Mesendoderm (in vitro differentiated cells): ENCODE results near the gene HIP1. TPM values are rescaled to one million over a fixed set of nuclear protein-coding genes. Genes with fewer than 3 reads are reported as not detected.
A peak's percentile ranks its signal among the peaks of the same experiment; 100 is the strongest.
"Not testable (repeated sequence)": the region's sequence is repeated elsewhere in the genome, so short reads cannot be mapped to it uniquely, and the experiment has no call there.

Source experiments
- DNase-seq: peaks from one replicate; pipeline ENCODE4 v3.0.0; 2013
- H2AK5ac ChIP-seq: 2 replicates; pipeline ENCODE4 v1.6.1; 2013; ENCODE audit warnings: low read length, inconsistent platforms
- H2BK120ac ChIP-seq: 2 replicates; pipeline ENCODE4 v1.6.1; 2013; ENCODE audit warnings: low read depth, mild to moderate bottlenecking, low read length, moderate library complexity, mixed read lengths
- H2BK15ac ChIP-seq: replicated peaks from 2 replicates; pipeline ENCODE4 v1.6.1; 2013; ENCODE audit warnings: low read depth, mild to moderate bottlenecking, moderate library complexity
- H2BK5ac ChIP-seq: 2 replicates; pipeline ENCODE4 v1.6.1; 2013; ENCODE audit warnings: low read length, inconsistent platforms
- H3K18ac ChIP-seq: 2 replicates; pipeline ENCODE4 v1.6.1; 2013; ENCODE audit warnings: mild to moderate bottlenecking, low read length, mixed read lengths
- H3K23ac ChIP-seq: one replicate; pipeline ENCODE4 v1.6.1; 2013; ENCODE audit warnings: low read length
- H3K27ac ChIP-seq: 2 replicates; pipeline ENCODE4 v1.5.1; 2013; ENCODE audit warnings: low read depth, mild to moderate bottlenecking, inconsistent platforms, low read length, moderate library complexity
- H3K27me3 ChIP-seq: 2 replicates; pipeline ENCODE4 v1.6.1; 2013; ENCODE audit warnings: low read length, control low read depth, mild to moderate bottlenecking, inconsistent platforms; ENCODE audit not compliant: insufficient read depth, poor library complexity
- H3K36me3 ChIP-seq: 2 replicates; pipeline ENCODE4 v1.6.1; 2013; ENCODE audit warnings: low read length, inconsistent platforms; ENCODE audit not compliant: control insufficient read depth, insufficient read depth
- H3K4ac ChIP-seq: one replicate; pipeline ENCODE4 v1.6.1; 2013; ENCODE audit warnings: low read depth, mild to moderate bottlenecking, low read length, moderate library complexity
- H3K4me1 ChIP-seq: 2 replicates; pipeline ENCODE4 v1.6.1; 2013; ENCODE audit warnings: low read depth, low read length, inconsistent platforms; ENCODE audit not compliant: control insufficient read depth
- H3K4me2 ChIP-seq: 2 replicates; pipeline ENCODE4 v1.6.1; 2013; ENCODE audit warnings: low read length
- H3K4me3 ChIP-seq: 2 replicates; pipeline ENCODE4 v1.5.1; 2013; ENCODE audit warnings: mild to moderate bottlenecking, low read length
- H3K56ac ChIP-seq: one replicate; pipeline ENCODE4 v1.6.1; 2013; ENCODE audit warnings: low read length
- H3K79me1 ChIP-seq: 2 replicates; pipeline ENCODE4 v1.6.1; 2013; ENCODE audit warnings: low read length, inconsistent platforms
- H3K79me2 ChIP-seq: 2 replicates; pipeline ENCODE4 v1.6.1; 2013; ENCODE audit warnings: mild to moderate bottlenecking, low read length; ENCODE audit not compliant: control insufficient read depth, insufficient read depth
- H3K9ac ChIP-seq: 2 replicates; pipeline ENCODE4 v1.6.1; 2013; ENCODE audit warnings: low read length, inconsistent platforms
- H4K5ac ChIP-seq: one replicate; pipeline ENCODE4 v1.6.1; 2013; ENCODE audit warnings: low read length
- H4K8ac ChIP-seq: one replicate; pipeline ENCODE4 v1.6.1; 2013; ENCODE audit warnings: low read depth, mild to moderate bottlenecking, control low read depth, low read length, moderate library complexity
- WGBS: extraction: QIAGEN DNeasy Blood & Tissue Kit; methylation state at CpG from one replicate; pipeline ENCODE4 v1.1.7; 2013; ENCODE audit warnings: low lambda C conversion rate, missing lambda C conversion rate; ENCODE audit not compliant: insufficient coverage; ENCODE audit errors: extremely low coverage; 5-methylcytosine and 5-hydroxymethylcytosine counted together
- polyA plus RNA-seq, 2 experiments: library from polyadenylated mRNA; stranded (reverse); fragments of 200-250 nt; gene quantifications; one replicate each; pipeline ENCODE4 v1.2.3, GENCODE V29; 2013

HIP1 gene
- polyA plus RNA-seq (2013, experiment 1 of 2), result 29.0 TPM
- polyA plus RNA-seq (2013, experiment 2 of 2), result 28.6 TPM

DNA sequence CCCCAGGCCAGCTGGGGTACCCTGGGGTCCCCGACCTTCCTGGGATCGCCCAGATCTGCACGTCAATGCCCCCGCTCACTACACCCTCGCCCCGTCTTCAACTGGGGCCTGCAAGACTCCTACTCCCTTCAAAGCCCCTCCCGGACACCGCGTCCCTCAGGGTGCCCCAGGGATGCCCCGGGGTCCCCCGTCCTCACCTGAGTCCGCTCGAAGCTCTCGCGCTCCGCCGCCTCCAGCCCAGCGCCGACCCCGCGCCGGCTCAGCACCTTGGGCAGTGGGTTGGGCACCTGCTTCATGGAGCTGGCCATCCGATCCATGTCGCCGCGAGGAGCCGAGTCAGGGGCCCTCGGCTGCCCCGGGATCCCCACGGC is at the start of gene HIP1:
HIP1 (minus strand) TSS at position 338 of the 371 bp plus-strand sequence; CDS start at position 317, 21 bp downstream.
- Histone ChIP-seq H3K56ac (peak within 1 kb of the TSS; percentile 92), H2BK5ac (no peak within 1 kb of the TSS), H3K27ac (no peak within 1 kb of the TSS), H3K9ac (peak within 1 kb of the TSS; percentile 79), H3K23ac (no peak within 1 kb of the TSS), H3K4me3 (peak within 1 kb of the TSS; percentile 62), H3K4ac (no peak within 1 kb of the TSS), H4K5ac (no peak within 1 kb of the TSS), H3K79me1 (no peaks in the 10 kb centered on the region), H3K79me2 (no peaks in the 10 kb centered on the region), H2BK15ac (no peak within 1 kb of the TSS), H3K36me3 (no peaks in the 10 kb centered on the region), H3K27me3 (no peaks in the 10 kb centered on the region), H4K8ac (no peak within 1 kb of the TSS), H3K4me2 (peak within 1 kb of the TSS; percentile 78), H3K18ac (peak within 1 kb of the TSS; percentile 91), H3K4me1 (peaks cover 2% of the 10 kb centered on the region), H2BK120ac (no peak within 1 kb of the TSS), H2AK5ac (no peak within 1 kb of the TSS)
- DNase-seq, result no peak
- no CpG with 5 or more reads among the region's 30 CpGs for WGBS

DNA sequence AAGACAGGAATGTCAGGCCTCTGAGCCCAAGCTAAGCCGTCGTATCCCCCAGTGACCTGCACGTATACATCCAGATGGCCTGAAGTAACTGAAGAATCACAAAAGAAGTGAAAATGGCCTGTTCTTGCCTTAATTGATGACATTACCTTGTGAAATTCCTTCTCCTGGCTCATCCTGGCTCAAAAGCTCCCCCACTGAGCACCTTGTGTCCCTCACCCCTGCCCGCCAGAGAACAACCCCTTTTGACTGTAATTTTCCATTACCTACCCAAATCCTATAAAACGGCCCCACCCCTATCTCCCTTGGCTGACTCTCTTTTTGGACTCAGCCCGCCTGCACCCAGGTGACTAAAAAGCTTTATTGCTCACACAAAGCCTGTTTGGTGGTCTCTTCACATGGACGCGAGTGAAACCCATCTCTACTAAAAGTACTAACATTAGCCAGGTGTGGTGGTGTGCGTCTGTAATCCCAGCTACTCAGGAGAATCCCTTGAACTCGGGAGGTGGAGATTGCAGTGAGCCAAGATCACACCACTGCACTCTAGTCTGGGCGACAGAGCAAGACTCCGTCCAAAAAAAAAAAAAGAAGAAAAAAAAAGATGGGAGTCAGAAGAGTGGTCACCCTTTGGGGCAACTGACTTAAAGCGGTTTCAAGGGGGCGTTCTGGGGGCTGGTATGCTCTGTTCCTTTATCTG is 49.6 kb upstream of the HIP1 start:
- not testable (repeated sequence) for H2AK5ac ChIP-seq, H3K79me2 ChIP-seq, H2BK15ac ChIP-seq, H3K23ac ChIP-seq, H4K8ac ChIP-seq, H3K4me3 ChIP-seq, H2BK5ac ChIP-seq, H3K4me2 ChIP-seq, H3K36me3 ChIP-seq, H3K79me1 ChIP-seq, H3K4me1 ChIP-seq, H3K27me3 ChIP-seq, H4K5ac ChIP-seq
- Histone ChIP-seq H3K27ac (peak overlapping the region; percentile 78), H3K18ac (peak overlapping the region; percentile 82), H3K56ac (peak overlapping the region; percentile 64), H3K9ac (peak overlapping the region; percentile 53), H3K4ac (peak overlapping the region; percentile 63), H2BK120ac (peak overlapping the region; percentile 89)
- WGBS, result no CpG with 5 or more reads among the region's 14 CpGs
- peak; percentile 90 for DNase-seq

DNA sequence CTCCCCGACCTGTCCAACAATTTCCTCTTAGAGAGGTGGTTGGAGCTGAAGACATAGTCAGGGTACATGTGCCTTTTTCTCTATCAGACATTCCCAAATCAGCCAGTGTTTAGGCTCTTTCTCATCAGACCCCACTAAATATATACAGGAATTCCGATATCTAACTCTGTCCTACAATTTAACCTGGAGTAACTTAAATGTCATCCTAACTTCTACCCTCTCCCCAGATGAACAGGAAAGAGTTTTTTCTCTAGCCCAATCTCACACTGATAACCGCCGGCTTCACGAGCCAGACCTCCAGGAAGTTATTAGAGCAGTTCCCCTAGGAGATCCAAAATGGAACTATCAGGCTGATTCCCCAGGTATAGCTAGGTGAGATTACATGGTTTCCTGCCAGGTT is 44.3 kb upstream of the HIP1 start:
- not testable (repeated sequence) for H3K4me1 ChIP-seq, H3K4me2 ChIP-seq, H3K4me3 ChIP-seq, H3K79me2 ChIP-seq, H3K36me3 ChIP-seq, H4K5ac ChIP-seq, H3K27me3 ChIP-seq, H2BK120ac ChIP-seq, H3K9ac ChIP-seq, H3K79me1 ChIP-seq, H3K56ac ChIP-seq, H3K27ac ChIP-seq, H3K18ac ChIP-seq, H4K8ac ChIP-seq, H2BK15ac ChIP-seq, H2AK5ac ChIP-seq, H3K4ac ChIP-seq, H2BK5ac ChIP-seq, DNase-seq, H3K23ac ChIP-seq
- no CpG with 5 or more reads among the region's 5 CpGs for WGBS

DNA sequence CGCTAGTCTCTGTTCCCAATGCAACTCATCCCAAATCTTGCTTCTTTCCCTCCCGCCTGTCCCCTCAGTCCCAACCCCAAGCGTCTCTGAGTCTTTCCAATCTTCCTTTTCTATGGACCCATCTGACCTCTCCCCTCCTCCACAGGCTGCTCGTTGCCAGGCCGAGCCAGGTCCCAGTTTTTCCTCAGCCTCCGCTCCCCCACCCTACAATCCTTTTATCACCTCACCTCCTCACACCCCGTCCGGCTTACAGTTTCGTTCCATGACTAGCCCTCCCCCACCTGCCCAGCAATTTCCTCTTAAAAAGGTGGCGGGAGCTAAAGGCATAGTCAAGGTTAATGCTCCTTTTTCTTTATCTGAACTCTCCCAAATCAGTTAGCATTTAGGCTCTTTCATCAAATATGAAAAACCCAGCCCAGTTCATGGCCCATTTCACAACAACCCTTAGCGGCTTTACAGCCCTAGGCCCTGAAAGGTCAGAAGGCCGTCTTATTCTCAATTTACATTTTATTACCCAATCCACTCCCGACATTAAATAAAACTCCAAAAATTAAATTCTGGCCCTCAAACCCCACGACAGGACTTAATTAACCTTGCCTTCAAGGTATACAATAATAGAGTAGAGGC is 42.0 kb upstream of the HIP1 start:
- not testable (repeated sequence) for H2BK120ac ChIP-seq, H3K79me2 ChIP-seq, H2AK5ac ChIP-seq, H3K36me3 ChIP-seq, H3K4me3 ChIP-seq, H2BK5ac ChIP-seq, H3K4me2 ChIP-seq, H3K23ac ChIP-seq, H3K4ac ChIP-seq, H3K4me1 ChIP-seq, H4K8ac ChIP-seq, H4K5ac ChIP-seq, H3K79me1 ChIP-seq, H2BK15ac ChIP-seq, H3K27me3 ChIP-seq
- H3K9ac ChIP-seq, result peak overlapping the region; percentile 37
- H3K27ac ChIP-seq, result peak overlapping the region; percentile 16
- H3K56ac ChIP-seq, result peak overlapping the region; percentile 79
- peak overlapping the region; percentile 66 for H3K18ac ChIP-seq
- peak; percentile 47 for DNase-seq
- no CpG with 5 or more reads among the region's 14 CpGs for WGBS

DNA sequence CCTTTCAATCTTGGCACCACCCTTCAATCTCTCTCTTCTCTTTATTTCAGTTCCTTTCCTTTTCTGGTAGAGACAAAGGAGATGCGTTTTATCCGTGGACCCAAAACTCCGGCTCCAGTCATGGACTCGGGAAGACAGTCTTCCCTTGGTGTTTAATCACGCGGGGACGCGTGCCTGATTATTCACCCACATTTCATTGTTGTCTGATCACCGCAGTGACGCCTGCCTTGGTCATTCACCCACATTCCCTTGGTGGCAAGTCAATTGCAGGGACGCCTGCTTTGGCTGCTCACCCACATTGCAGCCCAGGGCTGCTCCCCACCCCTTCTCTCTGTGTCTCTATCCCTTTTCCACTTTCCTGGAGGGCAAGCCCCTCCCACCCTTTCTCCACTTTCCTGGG is 40.8 kb upstream of the HIP1 start:
- Histone ChIP-seq H2BK5ac (peak overlapping the region; percentile 45), H3K4me3 (peak overlapping the region; percentile 4), H2BK120ac (peak overlapping the region; percentile 1), H3K56ac (peak overlapping the region; percentile 79), H3K4ac (peak overlapping the region; percentile 77), H3K18ac (peak overlapping the region; percentile 52), H3K27ac (peak overlapping the region; percentile 16), H3K9ac (peak overlapping the region; percentile 37)
- H3K4me1 ChIP-seq, H4K8ac ChIP-seq, H3K79me2 ChIP-seq, H2BK15ac ChIP-seq, H3K27me3 ChIP-seq, DNase-seq, H2AK5ac ChIP-seq, H3K36me3 ChIP-seq, H3K23ac ChIP-seq, H4K5ac ChIP-seq, H3K79me1 ChIP-seq, H3K4me2 ChIP-seq: not testable (repeated sequence)
- WGBS, result no CpG with 5 or more reads among the region's 11 CpGs
